Measurements from ENCODE around the gene GRPEL1.

DNA sequence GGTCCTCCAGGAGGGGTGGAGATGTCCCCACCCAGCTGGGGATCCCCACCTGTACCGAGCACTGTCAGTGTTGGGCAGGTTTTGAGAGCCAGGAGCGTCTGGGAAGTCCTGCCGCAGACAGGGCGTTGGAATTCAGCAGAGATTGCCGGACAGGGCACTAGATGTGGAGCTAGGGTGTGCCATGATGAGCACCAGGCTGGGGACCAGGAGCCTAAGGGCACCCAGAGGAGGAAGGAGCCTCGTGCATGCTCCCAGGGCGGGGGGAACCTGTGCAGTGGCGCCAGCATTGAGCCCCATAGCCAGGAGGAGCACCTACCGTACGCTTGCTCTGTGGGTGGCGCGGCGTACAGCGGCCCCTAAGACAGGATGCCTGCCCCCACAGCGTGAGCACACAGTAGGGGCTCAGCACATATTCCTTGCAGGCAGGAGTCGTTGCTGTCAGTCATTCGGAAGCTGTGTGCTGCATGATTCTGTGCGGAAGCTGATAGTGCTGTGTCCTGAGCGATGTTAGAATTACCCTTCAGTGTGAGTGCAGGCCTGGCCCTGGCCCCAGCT, 43.5 kb downstream of the GRPEL1 start:
- TF ChIP-seq, protein P1, sequence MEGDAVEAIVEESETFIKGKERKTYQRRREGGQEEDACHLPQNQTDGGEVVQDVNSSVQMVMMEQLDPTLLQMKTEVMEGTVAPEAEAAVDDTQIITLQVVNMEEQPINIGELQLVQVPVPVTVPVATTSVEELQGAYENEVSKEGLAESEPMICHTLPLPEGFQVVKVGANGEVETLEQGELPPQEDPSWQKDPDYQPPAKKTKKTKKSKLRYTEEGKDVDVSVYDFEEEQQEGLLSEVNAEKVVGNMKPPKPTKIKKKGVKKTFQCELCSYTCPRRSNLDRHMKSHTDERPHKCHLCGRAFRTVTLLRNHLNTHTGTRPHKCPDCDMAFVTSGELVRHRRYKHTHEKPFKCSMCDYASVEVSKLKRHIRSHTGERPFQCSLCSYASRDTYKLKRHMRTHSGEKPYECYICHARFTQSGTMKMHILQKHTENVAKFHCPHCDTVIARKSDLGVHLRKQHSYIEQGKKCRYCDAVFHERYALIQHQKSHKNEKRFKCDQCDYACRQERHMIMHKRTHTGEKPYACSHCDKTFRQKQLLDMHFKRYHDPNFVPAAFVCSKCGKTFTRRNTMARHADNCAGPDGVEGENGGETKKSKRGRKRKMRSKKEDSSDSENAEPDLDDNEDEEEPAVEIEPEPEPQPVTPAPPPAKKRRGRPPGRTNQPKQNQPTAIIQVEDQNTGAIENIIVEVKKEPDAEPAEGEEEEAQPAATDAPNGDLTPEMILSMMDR (IDR thresholded peaks at IDR 0.05): no peak
- no peak for TF ChIP-seq POLR2A (IDR thresholded peaks at IDR 0.05)

Measured in testis (tissue), 2 donors.